Measurements from ENCODE around the gene SMIM10.
"Not testable (repeated sequence)": the region's sequence is repeated elsewhere in the genome, so short reads cannot be mapped to it uniquely, and the experiment has no call there.

Gene SMIM10

GRCh38 chrX:134990801-134991481, at the start of gene SMIM10:
Gene SMIM10 (plus strand): TSS chrX:134990991. CDS start chrX:134991096, 105 bp downstream.
- peak within 1 kb of the TSS; percentile 38; the same call in 1 of the 2 replicates for H3K4me3 ChIP-seq (ENCODE audit: low read length)

DNA sequence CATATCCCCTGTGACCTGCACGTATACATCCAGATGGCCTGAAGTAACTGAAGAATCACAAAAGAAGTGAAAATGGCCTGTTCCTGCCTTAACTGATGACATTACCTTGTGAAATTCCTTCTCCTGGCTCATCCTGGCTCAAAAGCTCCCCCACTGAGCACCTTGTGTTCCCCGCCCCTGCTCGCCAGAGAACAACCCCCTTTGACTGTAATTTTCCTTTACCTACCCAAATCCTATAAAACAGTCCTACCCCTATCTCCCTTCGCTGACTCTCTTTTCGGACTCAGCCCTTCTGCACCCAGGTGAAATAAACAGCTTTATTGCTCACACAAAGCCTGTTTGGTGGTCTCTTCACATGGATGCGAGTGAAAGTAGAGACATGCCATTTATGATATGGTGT, 44.4 kb upstream of the SMIM10 start:
- not testable (repeated sequence) for H3K4me3 ChIP-seq (ENCODE audit: low read length)

More at GRCh38 chrX:134990801-134991481, at the start of gene SMIM10:
- no peak for TF ChIP-seq ZNF274 (IDR thresholded peaks at IDR 0.05; ENCODE audit: low read depth, low read length)

- TF ChIP-seq ZNF274 (IDR thresholded peaks at IDR 0.05; ENCODE audit: low read depth, low read length): no peak
- H3K4me3 ChIP-seq (ENCODE audit: low read length): no peak overlapping the region
These were observed 42.2 kb upstream of the SMIM10 start for GRCh38 chrX:134948333-134949241.

DNA sequence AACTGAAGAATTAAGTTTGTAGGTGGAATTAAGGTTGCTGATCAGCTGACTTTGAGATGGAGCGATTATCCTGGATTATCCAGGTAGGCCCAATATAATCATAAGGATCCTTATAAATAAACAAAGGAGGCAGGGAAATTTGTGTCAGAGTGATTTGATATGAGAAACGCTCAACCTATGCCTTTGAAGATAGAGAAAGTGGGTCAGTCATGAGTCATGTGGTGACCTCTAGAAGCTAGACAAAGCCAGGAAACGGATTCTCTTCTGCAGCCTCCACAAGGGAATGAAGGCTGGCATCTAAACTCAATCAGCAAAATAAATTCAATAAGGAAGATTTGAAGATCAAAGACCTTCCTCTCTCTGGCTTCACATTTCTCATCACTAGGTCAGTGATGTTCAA, 41.5 kb upstream of the SMIM10 start:
- no peak overlapping the region for H3K4me3 ChIP-seq (ENCODE audit: low read length)

DNA sequence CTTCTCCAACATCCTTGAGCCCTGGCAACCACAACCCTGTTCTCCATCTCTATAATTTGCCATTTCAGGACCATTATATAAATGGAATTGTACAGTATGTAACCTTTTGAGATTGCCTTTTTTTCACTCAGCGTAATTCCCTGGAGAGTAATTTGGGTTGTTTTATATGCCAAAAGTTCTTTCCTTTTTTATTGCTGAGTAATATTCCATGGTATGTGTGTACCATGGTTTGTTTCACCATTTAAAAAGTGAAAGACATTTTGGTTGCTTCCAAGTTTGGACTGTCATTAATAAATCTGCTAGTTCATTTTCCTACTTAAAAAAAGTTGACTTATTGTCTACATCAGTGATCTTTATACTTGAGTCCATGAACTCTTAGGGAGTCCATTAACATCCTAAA, 33.0 kb upstream of the SMIM10 start:
- no peak for TF ChIP-seq ZNF274 (IDR thresholded peaks at IDR 0.05; ENCODE audit: low read depth, low read length)

More for the DNA sequence above, 41.5 kb upstream of the SMIM10 start:
- no peak for TF ChIP-seq ZNF274 (IDR thresholded peaks at IDR 0.05; ENCODE audit: low read depth, low read length)

GRCh38 chrX:134960366-134960765, 30.4 kb upstream of the SMIM10 start:
- not testable (repeated sequence) for H3K4me3 ChIP-seq (ENCODE audit: low read length)

More for the DNA sequence above, 33.0 kb upstream of the SMIM10 start:
- H3K4me3 ChIP-seq (ENCODE audit: low read length): no peak overlapping the region

GRCh38 chrX:134963041-134963440, 27.8 kb upstream of the SMIM10 start:
- no peak for TF ChIP-seq ZNF274 (IDR thresholded peaks at IDR 0.05; ENCODE audit: low read depth, low read length)
- no peak overlapping the region for H3K4me3 ChIP-seq (ENCODE audit: low read length)

- no peak for TF ChIP-seq ZNF274 (IDR thresholded peaks at IDR 0.05; ENCODE audit: low read depth, low read length)
These were observed 21.1 kb upstream of the SMIM10 start for GRCh38 chrX:134969726-134970125.

DNA sequence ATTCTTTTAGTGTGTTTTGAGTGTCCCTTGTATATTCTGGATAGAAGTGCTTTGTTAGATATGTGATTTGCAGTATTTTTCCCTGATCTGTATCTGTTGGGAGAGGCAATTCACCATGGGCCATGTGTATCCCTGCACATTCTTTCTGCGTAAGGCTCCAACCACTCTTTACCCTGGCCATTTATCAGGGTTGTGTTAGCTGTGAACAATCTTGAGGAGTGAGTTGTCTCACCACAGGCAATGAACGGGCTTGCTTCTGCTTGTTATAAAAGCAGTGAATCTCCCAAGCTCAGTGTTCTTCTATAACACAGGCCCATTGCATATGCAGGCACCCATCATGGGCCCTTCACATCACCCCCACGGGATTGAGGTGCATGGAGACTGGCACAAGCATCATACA, 18.9 kb upstream of the SMIM10 start:
- no peak for TF ChIP-seq ZNF274 (IDR thresholded peaks at IDR 0.05; ENCODE audit: low read depth, low read length)
- H3K4me3 ChIP-seq (ENCODE audit: low read length): no peak overlapping the region

More at GRCh38 chrX:134969726-134970125, 21.1 kb upstream of the SMIM10 start:
- no peak overlapping the region for H3K4me3 ChIP-seq (ENCODE audit: low read length)

GRCh38 chrX:134975516-134975915, 15.3 kb upstream of the SMIM10 start:
- no peak overlapping the region for H3K4me3 ChIP-seq (ENCODE audit: low read length)
- TF ChIP-seq ZNF274 (IDR thresholded peaks at IDR 0.05; ENCODE audit: low read depth, low read length): no peak

DNA sequence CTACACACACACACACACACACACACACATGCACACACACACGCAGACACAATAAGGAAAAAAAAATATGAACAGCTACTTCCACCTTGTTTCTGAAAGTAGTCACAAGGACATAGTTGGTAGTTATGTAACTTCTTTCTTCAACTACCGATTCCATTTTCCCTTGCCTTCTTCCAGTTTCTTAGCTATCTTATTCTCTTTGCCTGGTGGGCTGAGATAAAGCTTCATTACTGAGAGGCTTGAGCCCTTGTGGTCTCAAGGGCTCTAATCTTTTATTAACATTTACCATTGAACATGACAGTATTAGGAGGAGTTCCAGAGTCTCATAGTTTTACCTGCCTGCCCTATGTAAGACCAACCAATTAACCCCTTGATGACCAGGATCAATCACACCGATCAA, 8.9 kb upstream of the SMIM10 start:
- no peak for TF ChIP-seq ZNF274 (IDR thresholded peaks at IDR 0.05; ENCODE audit: low read depth, low read length)
- no peak overlapping the region for H3K4me3 ChIP-seq (ENCODE audit: low read length)

- H3K4me3 ChIP-seq (ENCODE audit: low read length): no peak overlapping the region
- no peak for TF ChIP-seq ZNF274 (IDR thresholded peaks at IDR 0.05; ENCODE audit: low read depth, low read length)
These were observed 8.0 kb upstream of the SMIM10 start for GRCh38 chrX:134982748-134983147.

GRCh38 chrX:134985479-134985878, 5.3 kb upstream of the SMIM10 start:
- no peak for TF ChIP-seq ZNF274 (IDR thresholded peaks at IDR 0.05; ENCODE audit: low read depth, low read length)
- no peak overlapping the region for H3K4me3 ChIP-seq (ENCODE audit: low read length)

- no peak overlapping the region; the same call in 1 of the 2 replicates for H3K4me3 ChIP-seq (ENCODE audit: low read length)
- no peak for TF ChIP-seq ZNF274 (IDR thresholded peaks at IDR 0.05; ENCODE audit: low read depth, low read length)
These were observed 353 bp upstream of the SMIM10 start for GRCh38 chrX:134990475-134990800.

DNA sequence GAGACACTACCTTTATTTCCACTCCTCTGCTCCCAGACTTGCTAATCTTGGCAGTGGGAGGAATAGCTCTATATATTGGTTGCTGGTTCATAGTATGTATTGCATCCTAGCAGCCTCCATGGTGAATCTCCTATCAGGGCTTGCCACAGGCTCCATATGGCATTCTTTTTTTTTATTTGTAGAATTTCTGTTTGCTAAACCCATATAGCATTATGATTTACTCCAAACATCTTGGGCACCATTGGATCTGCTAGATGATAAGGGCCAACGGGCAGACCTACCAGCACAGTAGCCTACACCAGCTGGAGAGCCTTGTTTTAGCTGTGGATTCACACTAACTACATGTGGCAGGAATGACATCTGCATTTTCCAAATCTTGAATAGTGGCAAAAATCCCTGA, 6.9 kb downstream of the SMIM10 start:
- no peak overlapping the region for H3K4me3 ChIP-seq (ENCODE audit: low read length)
- TF ChIP-seq ZNF274 (IDR thresholded peaks at IDR 0.05; ENCODE audit: low read depth, low read length): no peak
